Testis (tissue), 3 donors: Measurements from ENCODE around the gene CNPPD1. TPM values are rescaled to one million over a fixed set of nuclear protein-coding genes. Genes with fewer than 3 reads are reported as not detected.

ENCODE experiments used
- DNase-seq: peaks from one replicate; pipeline ENCODE4 v3.0.0-alpha.2; 2019
- H3K27ac ChIP-seq, 2 donors: fragments of 200-600 bp; sonication (generic); one replicate each; pipeline ENCODE4 v1.5.1; 2019
- H3K27me3 ChIP-seq: fragments of 200-600 bp; sonication (generic); one replicate; pipeline ENCODE4 v1.5.1; 2019
- H3K36me3 ChIP-seq: fragments of 200-600 bp; sonication (generic); one replicate; pipeline ENCODE4 v1.5.1; 2017; ENCODE audit warnings: low read depth; ENCODE audit errors: missing control alignments
- H3K4me1 ChIP-seq: fragments of 200-600 bp; sonication (generic); one replicate; pipeline ENCODE4 v1.5.1; 2019
- H3K4me3 ChIP-seq, 2 donors: fragments of 200-600 bp; sonication (generic); one replicate each; pipeline ENCODE4 v1.5.1; 2017 to 2019
- H3K9me3 ChIP-seq: fragments of 200-600 bp; sonication (generic); one replicate; pipeline ENCODE4 v1.5.1; 2017
- CTCF ChIP-seq, 3 experiments: fragments of 450-650 bp in 2 of 3; fragments of 200-600 bp in 1 of 3; sonication (generic) in 1 of 3; IDR thresholded peaks; one replicate each; pipeline ENCODE4 v1.5.1; 2016 to 2019; ENCODE audit warnings: antibody characterized with exemption in 3 of 3, mild to moderate bottlenecking in 2 of 3, moderate library complexity in 1 of 3
- POLR2A ChIP-seq: fragments of 450-650 bp; IDR thresholded peaks from one replicate; pipeline ENCODE4 v1.6.1; 2017; ENCODE audit warnings: antibody characterized with exemption, mild to moderate bottlenecking, moderate library complexity
- WGBS, 2 donors: methylation state at CpG; one replicate each; pipeline ENCODE4 v1.1.5; 2018; 5-methylcytosine and 5-hydroxymethylcytosine counted together
- intact Hi-C: fragments of 100-400 bp; cut with DNase I; formaldehyde crosslinking; loops from one replicate; pipeline ENCODE4 v1.15.1; 2023; ENCODE audit warnings: low total_unique reads
- polyA plus RNA-seq: library from polyadenylated mRNA; stranded (reverse); fragments of 350-450 nt; fragmentation: Illumina TruSeq; extraction: RNeasy Lipid Tissue Mini Kit (QIAGEN cat#74804); gene quantifications from one replicate; pipeline ENCODE4 v1.2.3, GENCODE V29; 2014; ENCODE audit warnings: low read depth, low replicate concordance; ENCODE audit not compliant: insufficient read depth
- total RNA-seq, 2 donors: library from RNA; depleted of rRNA; stranded (reverse); fragments of >200 nt; gene quantifications; one replicate each; pipeline ENCODE4 v1.2.3, GENCODE V29; 2016

The CNPPD1 gene
- total and polyA plus RNA-seq, 3 donors from 2014 or later = 38.3 to 68.0 (median 60.5) TPM

DNA sequence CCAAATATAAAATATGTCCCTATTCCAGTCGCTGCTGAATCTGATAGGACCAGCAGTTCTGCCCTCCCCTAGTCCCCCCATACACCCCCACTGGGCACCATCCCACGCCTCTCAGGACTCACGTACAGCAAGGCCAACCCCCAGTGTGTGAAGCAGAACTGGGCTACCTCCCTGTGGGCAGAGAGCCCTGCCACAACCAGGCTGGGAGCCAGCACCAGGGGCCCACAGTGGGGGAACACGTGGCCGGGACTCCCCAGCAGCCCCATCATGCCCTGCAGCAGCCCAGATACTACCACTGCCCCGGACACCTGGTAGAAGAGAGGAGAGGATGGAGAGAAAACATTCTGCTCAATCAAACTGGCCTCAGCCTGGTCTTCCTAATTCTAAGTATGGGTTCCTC, 8.2 kb downstream of the CNPPD1 start:
- peaks cover 7% of the 10 kb centered on the region for H3K4me1 ChIP-seq
- no peak overlapping the region for H3K4me3 ChIP-seq
- intact Hi-C loops = no loop called here
- 17 to 39% methylated on average over 1 to 6 of the region's 6 CpGs for WGBS, 2 donors
- H3K27ac ChIP-seq = no peak overlapping the region
- no peaks in the 10 kb centered on the region for H3K36me3 ChIP-seq
- TF ChIP-seq POLR2A (no peak), CTCF (IDR thresholded peaks at IDR 0.05) (no peak)
- H3K9me3 ChIP-seq = no peaks in the 10 kb centered on the region
- no peaks in the 10 kb centered on the region for H3K27me3 ChIP-seq
- DNase-seq = no peak

DNA sequence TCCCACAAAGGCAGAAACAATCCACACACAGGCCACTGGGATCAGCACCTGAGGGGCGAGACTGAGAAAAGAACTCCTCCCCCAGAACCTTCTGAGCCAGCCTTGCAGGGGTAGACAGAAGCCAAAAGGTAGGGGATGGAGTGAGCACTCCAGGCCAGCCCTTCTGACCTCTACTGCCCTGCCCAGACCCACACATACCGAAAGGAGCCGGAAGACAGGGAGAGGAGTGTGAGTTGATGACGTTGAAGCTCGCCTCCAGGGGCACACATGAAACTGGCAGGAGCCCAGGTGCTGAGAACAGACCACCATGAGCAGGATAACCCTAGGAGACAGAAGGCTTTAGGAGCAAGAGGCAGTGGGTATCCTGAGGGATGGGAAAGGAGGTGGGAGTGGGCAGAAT, 8.7 kb downstream of the CNPPD1 start:
- no peaks in the 10 kb centered on the region for H3K9me3 ChIP-seq
- DNase-seq = no peak
- H3K36me3 ChIP-seq = no peaks in the 10 kb centered on the region
- 59 to 62% methylated on average over 5 of the region's 5 CpGs for WGBS, 2 donors
- H3K27me3 ChIP-seq = no peaks in the 10 kb centered on the region
- no peak overlapping the region for H3K27ac ChIP-seq
- TF ChIP-seq CTCF (IDR thresholded peaks at IDR 0.05) (no peak), POLR2A (no peak)
- intact Hi-C loops = no loop called here
- peaks cover 7% of the 10 kb centered on the region for H3K4me1 ChIP-seq
- no peak overlapping the region for H3K4me3 ChIP-seq

DNA sequence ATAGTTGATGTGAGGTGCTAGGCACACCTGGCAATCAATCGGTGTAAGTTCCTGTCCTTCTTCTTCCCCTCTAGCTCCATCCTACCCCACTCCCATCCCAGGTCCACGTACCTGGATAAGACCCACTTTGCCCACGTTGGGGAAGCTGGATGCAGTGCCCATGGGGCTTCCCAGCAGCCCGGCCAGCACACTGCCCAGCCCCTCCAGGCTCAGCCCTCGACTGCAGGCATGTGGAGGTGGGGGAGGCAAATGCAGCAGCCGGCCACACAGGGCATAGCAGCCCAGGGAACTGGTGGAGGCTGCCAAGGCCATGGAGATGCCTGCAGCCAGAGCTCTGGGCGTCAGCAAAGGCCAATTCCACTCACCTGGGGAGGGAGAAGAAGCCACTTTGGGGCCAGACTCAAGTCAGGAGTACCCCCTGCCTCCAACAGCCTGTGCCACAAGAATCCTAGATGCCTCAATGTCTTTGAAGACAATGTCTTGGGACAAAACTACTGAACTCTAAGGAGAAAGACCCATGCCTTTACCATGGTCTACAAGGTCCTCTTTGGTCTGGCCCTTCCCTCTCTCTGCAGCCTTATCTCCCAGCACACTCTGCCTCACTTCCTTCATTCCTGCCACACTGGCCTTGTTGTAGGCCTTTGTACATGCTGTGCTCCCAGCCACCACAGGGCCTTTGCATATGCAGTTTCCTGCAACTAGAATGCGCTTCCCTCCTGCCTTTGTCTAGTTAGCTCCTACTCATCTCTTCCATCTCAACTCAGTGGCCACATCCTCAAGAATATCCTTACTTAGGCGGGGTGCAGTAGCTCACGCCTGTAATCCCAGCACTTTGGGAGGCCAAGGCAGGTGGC, 11.4 kb downstream of the CNPPD1 start:
- H3K9me3 ChIP-seq = no peaks in the 10 kb centered on the region
- H3K4me3 ChIP-seq = no peak overlapping the region
- H3K36me3 ChIP-seq = no peaks in the 10 kb centered on the region
- TF ChIP-seq POLR2A = no peak
- no peak for TF ChIP-seq CTCF (IDR thresholded peaks at IDR 0.05)
- WGBS, 2 donors = 79 to 81% methylated on average over 9 to 10 of the region's 10 CpGs
- DNase-seq = no peak
- peaks cover 7% of the 10 kb centered on the region for H3K4me1 ChIP-seq
- H3K27me3 ChIP-seq = no peaks in the 10 kb centered on the region
- H3K27ac ChIP-seq = no peak overlapping the region
- intact Hi-C loops = no loop called here

GRCh38 chr2:219163156-219163555, 13.6 kb downstream of the CNPPD1 start:
- H3K27ac ChIP-seq = no peak overlapping the region
- no peak for TF ChIP-seq POLR2A
- no peak for TF ChIP-seq CTCF (IDR thresholded peaks at IDR 0.05)
- WGBS, 2 donors = 91 to 93% methylated on average over 6 of the region's 6 CpGs
- H3K36me3 ChIP-seq = no peaks in the 10 kb centered on the region
- no peak overlapping the region for H3K4me3 ChIP-seq
- H3K9me3 ChIP-seq = no peaks in the 10 kb centered on the region
- peaks cover 3% of the 10 kb centered on the region for H3K4me1 ChIP-seq
- H3K27me3 ChIP-seq = no peaks in the 10 kb centered on the region
- DNase-seq = no peak
- intact Hi-C loops = loop anchor here (5.0 kb wide), 1 partner anchor 129 kb away; no protein-coding TSS in a partner anchor
